Measurements from ENCODE around the gene COL5A2. TPM values are rescaled to one million over a fixed set of nuclear protein-coding genes. Genes with fewer than 3 reads are reported as not detected.

Gene COL5A2
- total and polyA plus RNA-seq, 9 of the 15 experiments (the other 6 are each of a cell fraction or from before 2014, with no cell fraction given) = 0.01 to 0.54 (median 0.19) TPM

DNA sequence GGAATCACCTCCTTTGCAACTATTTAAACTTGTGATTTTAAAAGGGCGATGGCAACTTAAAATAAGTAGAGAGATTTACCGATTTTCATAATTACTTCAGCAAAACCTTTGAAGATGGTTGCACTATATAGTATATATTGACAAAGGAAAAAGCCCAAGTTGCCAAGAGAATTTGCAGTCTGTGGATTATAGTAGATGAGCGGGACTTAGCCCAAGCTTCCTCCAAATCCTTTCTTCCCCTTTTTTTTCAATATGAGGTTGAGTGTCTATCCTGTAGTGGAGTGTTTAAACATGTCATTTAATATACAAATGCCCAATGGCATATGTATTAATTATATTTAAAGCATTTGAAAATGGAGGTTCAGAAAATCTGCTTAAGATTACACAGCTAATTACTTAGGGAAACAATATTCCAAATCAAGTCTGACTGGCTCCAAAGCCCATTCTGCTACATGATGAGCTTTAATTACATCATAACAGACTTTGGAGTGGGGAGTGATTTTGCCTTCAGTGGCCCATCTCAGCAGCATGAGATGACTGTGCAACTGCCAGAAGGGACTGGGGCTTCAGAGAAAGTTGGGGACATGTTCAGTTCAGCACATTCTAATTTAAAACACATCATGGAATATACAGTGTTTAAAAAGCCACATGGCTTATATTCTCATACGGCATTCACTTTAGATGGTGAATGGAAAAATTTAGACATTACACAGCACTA is 132.2 kb downstream of the COL5A2 start (continued):
- no peak for TF ChIP-seq TARDBP (IDR thresholded peaks at IDR 0.05)
- no peak for TF ChIP-seq ZBED1 (IDR thresholded peaks at IDR 0.05)

DNA sequence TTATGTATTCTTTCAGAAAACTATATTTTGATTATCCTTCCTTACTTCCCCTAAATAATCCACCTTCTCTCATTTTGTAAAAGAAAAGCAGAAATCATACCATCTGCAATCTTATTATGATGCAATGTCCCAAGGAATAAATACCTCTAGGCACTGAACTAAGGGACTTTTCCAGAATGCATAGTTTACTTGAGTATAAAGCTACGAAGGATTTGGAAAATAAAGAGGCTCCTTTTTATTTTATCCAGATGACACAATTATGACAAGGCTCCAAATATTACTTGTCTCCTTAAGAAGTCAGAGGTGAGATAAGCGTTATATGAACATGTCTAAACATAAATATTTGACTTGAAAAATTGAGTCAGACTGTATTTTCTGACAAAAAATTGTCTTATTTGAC is 133.2 kb downstream of the COL5A2 start:
- ChIA-PET CTCF (ENCODE audit: low intra/inter-chr PET ratio) (no interaction called here), POLR2A (no interaction called here)
- in situ Hi-C loops (cut with MboI) = no loop called here
- 0% methylated on average over 2 of the region's 2 CpGs for WGBS (ENCODE audit: insufficient coverage, low coverage, missing lambda C conversion rate)
- intact Hi-C loops (cut with micrococcal nuclease) = no loop called here
- no peaks in the 10 kb centered on the region for H3K79me2 ChIP-seq (ENCODE audit: control insufficient read depth, insufficient read depth, low read length)
- no peaks in the 10 kb centered on the region for H4K20me1 ChIP-seq (replicated peaks; ENCODE audit: control insufficient read depth, insufficient read depth, low read length)
- no peaks in the 10 kb centered on the region for H3K4me1 ChIP-seq (replicated peaks in 1 of 2; ENCODE audit: control insufficient read depth in 2 of 2, insufficient read depth in 2 of 2, low read length in 2 of 2)
- no peak overlapping the region for H3K4me2 ChIP-seq (ENCODE audit: insufficient read depth, low read length)
- no TSS peak for BruUV-seq (replicated peaks)
- no peaks in the 10 kb centered on the region for H3K36me3 ChIP-seq (ENCODE audit: control insufficient read depth, insufficient read depth, low read length)
- H3K9ac ChIP-seq (ENCODE audit: insufficient read depth in 1 of 2, low read depth in 2 of 2, low read length in 2 of 2) = no peak overlapping the region
- no peak overlapping the region for H2AFZ ChIP-seq (ENCODE audit: low read depth, low read length)
- no peaks in the 10 kb centered on the region for H3K27me3 ChIP-seq (ENCODE audit: control insufficient read depth in 2 of 2, insufficient read depth in 2 of 2, low read length in 2 of 2)
- H3K4me3 ChIP-seq = no peak overlapping the region
- H3K9me1 ChIP-seq (ENCODE audit: control insufficient read depth, insufficient read depth, low read length) = no peaks in the 10 kb centered on the region
- H3K9me3 ChIP-seq (replicated peaks; ENCODE audit: control insufficient read depth, insufficient read depth, low read depth, low read length) = no peaks in the 10 kb centered on the region
- FAIRE-seq (no peak), DNase-seq (ENCODE audit: extremely low read depth in 1 of 4, low spot score in 3 of 4) (no peak), ATAC-seq (no peak)
- H3K27ac ChIP-seq (ENCODE audit: extremely low read depth, low read depth, low read length) = no peak overlapping the region
- TF ChIP-seq ZNF449 (CRISPR knock-in tag; IDR thresholded peaks at IDR 0.05) (no peak), ZNF140 (CRISPR knock-in tag; IDR thresholded peaks at IDR 0.05) (no peak), PRMT5 (CRISPR knock-in tag; IDR thresholded peaks at IDR 0.05) (no peak), BCLAF1 (IDR thresholded peaks at IDR 0.05; ENCODE audit: borderline replicate concordance in 1 of 2, control insufficient read depth in 1 of 2, low read depth in 2 of 2, low read length in 1 of 2) (no peak), CBX8 (IDR thresholded peaks at IDR 0.05; ENCODE audit: borderline replicate concordance, extremely low read depth, low read depth, low read length, poor library complexity, severe bottlenecking) (no peak), MEF2D (tag; conservative IDR thresholded peaks at IDR 0.05; ENCODE audit: low read depth) (no peak), ILF3 (IDR thresholded peaks at IDR 0.05; ENCODE audit: borderline replicate concordance) (no peak), ZNF124 (CRISPR knock-in tag; IDR thresholded peaks at IDR 0.05) (no peak), ETV5 (CRISPR knock-in tag; IDR thresholded peaks at IDR 0.05; ENCODE audit: low read depth) (no peak), PRDM10 (IDR thresholded peaks at IDR 0.05; ENCODE audit: partially characterized antibody) (no peak)
